IMR-90 (cell line): ENCODE results near the gene RPTOR.

Experiments used
- BHLHE40 ChIP-seq: fragments of 150-350 bp; IDR thresholded peaks from 2 replicates; pipeline ENCODE4 v1.6.1; 2016; ENCODE audit warnings: mild to moderate bottlenecking, low read depth, low read length
- CEBPB ChIP-seq: IDR thresholded peaks from 2 replicates; pipeline ENCODE4 v1.6.1; 2012; ENCODE audit warnings: low read depth, low read length, improper control_type of control experiment
- CHD1 ChIP-seq: IDR thresholded peaks from 2 replicates; pipeline ENCODE4 v1.6.1; 2012; ENCODE audit warnings: low read depth, low read length, improper control_type of control experiment
- CTCF ChIP-seq: conservative IDR thresholded peaks from 2 replicates; pipeline ENCODE4 v1.5.1; 2012; ENCODE audit warnings: mild to moderate bottlenecking, low read depth, low read length, improper control_type of control experiment
- FOS ChIP-seq: fragments of 150-350 bp; IDR thresholded peaks from 2 replicates; pipeline ENCODE4 v1.6.1; 2016; ENCODE audit warnings: low read depth, low read length
- MAFK ChIP-seq: IDR thresholded peaks from 2 replicates; pipeline ENCODE4 v1.6.1; 2012; ENCODE audit warnings: low read depth, low read length, improper control_type of control experiment
- MAZ ChIP-seq: IDR thresholded peaks from 2 replicates; pipeline ENCODE4 v1.6.1; 2012; ENCODE audit warnings: low read depth, mild to moderate bottlenecking, low read length, improper control_type of control experiment, moderate library complexity, borderline replicate concordance
- MXI1 ChIP-seq: IDR thresholded peaks from 2 replicates; pipeline ENCODE4 v1.6.1; 2012; ENCODE audit warnings: low read depth, mild to moderate bottlenecking, low read length, moderate library complexity, borderline replicate concordance
- POLR2A ChIP-seq: IDR thresholded peaks from 2 replicates; pipeline ENCODE4 v1.6.1; 2012; ENCODE audit warnings: mild to moderate bottlenecking, low read depth, low read length
- RAD21 ChIP-seq: IDR thresholded peaks from 2 replicates; pipeline ENCODE4 v1.6.1; 2012; ENCODE audit warnings: low read length, improper control_type of control experiment
- RCOR1 ChIP-seq: IDR thresholded peaks from 2 replicates; pipeline ENCODE4 v1.6.1; 2012; ENCODE audit warnings: mild to moderate bottlenecking, low read length, improper control_type of control experiment; ENCODE audit not compliant: insufficient replicate concordance
- RFX5 ChIP-seq: IDR thresholded peaks from 2 replicates; pipeline ENCODE4 v1.8.0; 2012; ENCODE audit warnings: low read depth, mild to moderate bottlenecking, low read length, moderate library complexity
- USF2 ChIP-seq: fragments of 150-350 bp; IDR thresholded peaks from 2 replicates; pipeline ENCODE4 v1.6.1; 2017; ENCODE audit warnings: mild to moderate bottlenecking, antibody characterized with exemption, low read length, low read depth
- TF ChIP-seq, protein P1 (sequence below): fragments of 150-350 bp; IDR thresholded peaks from 2 replicates; pipeline ENCODE4 v1.6.1; 2016; ENCODE audit warnings: low read depth, mild to moderate bottlenecking, low read length, moderate library complexity, borderline replicate concordance

- no peak for TF ChIP-seq POLR2A
- TF ChIP-seq CTCF: no peak
- TF ChIP-seq CEBPB: no peak
- TF ChIP-seq, protein P1, sequence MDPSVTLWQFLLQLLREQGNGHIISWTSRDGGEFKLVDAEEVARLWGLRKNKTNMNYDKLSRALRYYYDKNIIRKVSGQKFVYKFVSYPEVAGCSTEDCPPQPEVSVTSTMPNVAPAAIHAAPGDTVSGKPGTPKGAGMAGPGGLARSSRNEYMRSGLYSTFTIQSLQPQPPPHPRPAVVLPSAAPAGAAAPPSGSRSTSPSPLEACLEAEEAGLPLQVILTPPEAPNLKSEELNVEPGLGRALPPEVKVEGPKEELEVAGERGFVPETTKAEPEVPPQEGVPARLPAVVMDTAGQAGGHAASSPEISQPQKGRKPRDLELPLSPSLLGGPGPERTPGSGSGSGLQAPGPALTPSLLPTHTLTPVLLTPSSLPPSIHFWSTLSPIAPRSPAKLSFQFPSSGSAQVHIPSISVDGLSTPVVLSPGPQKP: no peak
- TF ChIP-seq MXI1: no peak
- TF ChIP-seq CHD1: no peak
- no peak for TF ChIP-seq MAFK
- no peak for TF ChIP-seq RCOR1
- TF ChIP-seq FOS: no peak
- TF ChIP-seq USF2: no peak
- no peak for TF ChIP-seq RAD21
- no peak for TF ChIP-seq RFX5
- TF ChIP-seq BHLHE40: no peak
- no peak for TF ChIP-seq MAZ
These were observed 70.7 kb downstream of the RPTOR start for GRCh38 chr17:80615376-80615775.
